K562 (cell line): Measurements from ENCODE around the gene KIAA1958. TPM values are rescaled to one million over a fixed set of nuclear protein-coding genes. Genes with fewer than 3 reads are reported as not detected.
A peak's percentile ranks its signal among the peaks of the same experiment; 100 is the strongest.

Experiments
- ARID1B ChIP-seq: fragments of 450-650 bp; IDR thresholded peaks from 2 replicates; pipeline ENCODE4 v1.6.1; 2016; ENCODE audit warnings: antibody characterized with exemption, mild to moderate bottlenecking, inconsistent platforms
- CREB1 ChIP-seq, 2 experiments: sonication (generic) in 1 of 2; formaldehyde crosslinking in 1 of 2; IDR thresholded peaks; 2 replicates each; pipeline versions ENCODE4 v1.6.1 to v1.8.0; 2012 to 2022; ENCODE audit warnings: inconsistent platforms in 1 of 2, mild to moderate bottlenecking in 1 of 2, missing genetic modification reagents in 1 of 2, moderate library complexity in 1 of 2
- ERF ChIP-seq: fragments of 450-650 bp; formaldehyde crosslinking; IDR thresholded peaks from 2 replicates; pipeline ENCODE4 v1.4.0; 2020; ENCODE audit warnings: mild to moderate bottlenecking, mixed read lengths
- FOXK2 ChIP-seq, 2 experiments: fragments of 450-650 bp; IDR thresholded peaks in 1 of 2; conservative IDR thresholded peaks in 1 of 2; 2 replicates each; pipeline ENCODE4 v1.6.1; 2016; ENCODE audit warnings: low read depth in 2 of 2, mild to moderate bottlenecking in 1 of 2
- GTF2E2 ChIP-seq: fragments of 200-800 bp; sonication (Bioruptor generic); IDR thresholded peaks from 2 replicates; pipeline ENCODE4 v1.6.1; 2016; ENCODE audit warnings: missing genetic modification characterization, missing compliant biosample characterization
- MAZ ChIP-seq, 2 experiments: fragments of 450-650 bp in 1 of 2; sonication (generic) in 1 of 2; formaldehyde crosslinking; IDR thresholded peaks in 1 of 2; conservative IDR thresholded peaks in 1 of 2; 2 replicates each; pipeline versions ENCODE4 v1.4.0 to v1.5.0; 2020; ENCODE audit warnings: mild to moderate bottlenecking in 1 of 2, missing genetic modification reagents in 1 of 2
- NR4A1 ChIP-seq, 2 experiments: fragments of 250-450 bp in 1 of 2; fragments of 450-650 bp in 1 of 2; sonication (Bioruptor Pico) in 1 of 2; IDR thresholded peaks; 2 replicates each; pipeline versions ENCODE4 v1.4.0 to v1.6.1; 2016 to 2020; ENCODE audit warnings: mild to moderate bottlenecking in 2 of 2, missing compliant biosample characterization in 1 of 2, missing genetic modification characterization in 1 of 2, moderate library complexity in 1 of 2
- POLR2AphosphoS2 ChIP-seq: IDR thresholded peaks from 2 replicates; pipeline ENCODE4 v1.6.1; 2012; ENCODE audit warnings: low read length, improper control_type of control experiment
- SLC30A9 ChIP-seq: fragments of 250-450 bp; sonication (Bioruptor Pico); IDR thresholded peaks from 2 replicates; pipeline ENCODE4 v1.8.0; 2022; ENCODE audit warnings: mild to moderate bottlenecking, moderate library complexity
- STAG1 ChIP-seq: sonication (generic); formaldehyde crosslinking; IDR thresholded peaks from 2 replicates; pipeline ENCODE4 v1.5.0; 2020; ENCODE audit warnings: missing genetic modification reagents, borderline replicate concordance
- TBP ChIP-seq: optimal IDR thresholded peaks from 2 replicates; pipeline ENCODE3; 2011; ENCODE audit warnings: low read depth, low read length, improper control_type of control experiment
- ZBTB7A ChIP-seq: IDR thresholded peaks from 2 replicates; pipeline ENCODE4 v1.6.1; 2011; ENCODE audit warnings: low read depth, mild to moderate bottlenecking, low read length, moderate library complexity, borderline replicate concordance; ENCODE audit not compliant: control insufficient read depth
- polyA plus RNA-seq, 8 experiments: library from polyadenylated mRNA; depleted of rRNA in 4 of 8; stranded (reverse) in 5 of 8; unstranded in 3 of 8; fragments of >200 nt; fragmentation: Nextera tagmentation in 2 of 8; fragmentation: Illumina TruSeq in 1 of 8; extraction: Ambion mirVana in 2 of 8; extraction: Trizol in 1 of 8; gene quantifications; 2 replicates each; pipeline versions ENCODE4 v1.2.1 to v1.2.3, GENCODE V29; 2011 to 2014; ENCODE audit warnings: inconsistent platforms in 1 of 8, missing spikeins in 1 of 8
- total RNA-seq, 7 experiments: library from RNA; depleted of rRNA in 6 of 7; stranded (reverse); fragments of >200 nt in 6 of 7; fragmentation: Illumina TruSeq in 2 of 7; extraction: Trizol in 2 of 7; gene quantifications; 2 replicates each; pipeline versions ENCODE4 v1.2.1 to v1.2.3, GENCODE V29; 2011 to 2021; ENCODE audit warnings: low replicate concordance in 1 of 7
- TF ChIP-seq, protein P1 (sequence below): fragments of 450-650 bp; formaldehyde crosslinking; IDR thresholded peaks from 2 replicates; pipeline ENCODE4 v1.4.0; 2020; ENCODE audit warnings: mild to moderate bottlenecking, mixed read lengths
- TF ChIP-seq, protein P2 (sequence below): fragments of 450-650 bp; IDR thresholded peaks from 2 replicates; pipeline ENCODE4 v1.7.1; 2018; ENCODE audit warnings: mild to moderate bottlenecking, low read depth; ENCODE audit not compliant: partially characterized antibody
- TF ChIP-seq, protein P3 (sequence below): fragments of 450-650 bp; conservative IDR thresholded peaks from 2 replicates; pipeline ENCODE4 v1.6.1; 2016; ENCODE audit warnings: missing genetic modification characterization, low read depth, mild to moderate bottlenecking, missing compliant biosample characterization, moderate library complexity
- TF ChIP-seq, protein P4 (sequence below), 3 experiments: fragments of 200-800 bp in 1 of 3; sonication (Bioruptor generic) in 1 of 3; sonication (generic) in 1 of 3; formaldehyde crosslinking in 1 of 3; IDR thresholded peaks; 2 replicates each; pipeline versions ENCODE4 v1.6.1 to v1.8.0; 2016 to 2022; ENCODE audit warnings: mild to moderate bottlenecking in 2 of 3, missing compliant biosample characterization in 2 of 3, missing genetic modification characterization in 2 of 3, missing genetic modification reagents in 1 of 3
- TF ChIP-seq, protein P5 (sequence below): sonication (generic); formaldehyde crosslinking; IDR thresholded peaks from 2 replicates; pipeline ENCODE4 v1.8.0; 2022; ENCODE audit warnings: mild to moderate bottlenecking, low read depth, missing genetic modification reagents

KIAA1958 gene
- total and polyA plus RNA-seq, 9 of the 15 experiments (the other 6 are each of a cell fraction or from before 2014, with no cell fraction given), result 1.1 to 16.0 (median 10.1) TPM

DNA sequence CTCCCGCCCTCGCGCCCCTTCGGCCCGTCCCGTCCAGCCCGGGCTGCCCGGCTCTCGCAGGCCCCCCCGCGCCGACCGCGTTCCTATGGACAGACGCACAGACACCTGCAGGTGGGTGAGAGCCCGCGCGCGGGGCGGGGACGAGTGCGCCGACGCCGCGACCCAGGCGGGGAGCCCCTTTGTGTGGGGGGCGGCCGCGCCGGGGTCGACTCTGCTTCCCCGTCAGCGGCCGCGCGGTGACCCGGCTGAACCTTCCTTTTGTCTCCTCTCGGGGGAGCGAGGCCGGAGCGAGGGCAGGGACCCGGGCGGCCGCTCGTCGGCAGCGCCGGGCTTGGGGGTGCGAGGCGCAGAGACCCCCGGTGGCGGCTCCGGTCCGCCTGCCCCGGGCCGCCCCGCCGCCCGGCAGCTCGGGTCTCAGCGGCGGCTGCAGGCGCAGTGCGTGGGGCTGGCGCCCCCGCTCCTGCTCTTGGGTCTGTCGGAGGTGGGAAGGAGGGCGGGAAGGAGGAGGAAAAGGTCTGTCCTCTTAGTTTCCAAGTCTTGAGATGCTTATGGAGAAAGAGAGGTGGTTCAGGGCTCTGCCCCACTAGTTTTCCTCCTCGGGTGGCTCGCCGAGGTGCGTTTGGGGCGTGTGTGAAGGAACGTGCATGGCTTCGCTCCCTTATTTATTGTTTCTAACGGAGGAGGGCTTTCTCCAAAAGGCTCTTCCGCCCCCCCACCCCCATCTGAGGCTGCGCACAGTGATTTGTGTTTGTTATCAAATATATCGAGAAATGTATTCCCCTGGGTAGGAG lies 576 bp downstream of the KIAA1958 start (continued):
- TF ChIP-seq, protein P1, sequence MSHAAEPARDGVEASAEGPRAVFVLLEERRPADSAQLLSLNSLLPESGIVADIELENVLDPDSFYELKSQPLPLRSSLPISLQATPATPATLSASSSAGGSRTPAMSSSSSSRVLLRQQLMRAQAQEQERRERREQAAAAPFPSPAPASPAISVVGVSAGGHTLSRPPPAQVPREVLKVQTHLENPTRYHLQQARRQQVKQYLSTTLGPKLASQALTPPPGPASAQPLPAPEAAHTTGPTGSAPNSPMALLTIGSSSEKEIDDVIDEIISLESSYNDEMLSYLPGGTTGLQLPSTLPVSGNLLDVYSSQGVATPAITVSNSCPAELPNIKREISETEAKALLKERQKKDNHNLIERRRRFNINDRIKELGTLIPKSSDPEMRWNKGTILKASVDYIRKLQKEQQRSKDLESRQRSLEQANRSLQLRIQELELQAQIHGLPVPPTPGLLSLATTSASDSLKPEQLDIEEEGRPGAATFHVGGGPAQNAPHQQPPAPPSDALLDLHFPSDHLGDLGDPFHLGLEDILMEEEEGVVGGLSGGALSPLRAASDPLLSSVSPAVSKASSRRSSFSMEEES (CRISPR knock-in tag), result no peak
- TF ChIP-seq ZBTB7A (peak; percentile 94; the same call in 1 of the 2 replicates), CREB1 (IDR thresholded peaks at IDR 0.05) (no peak), CREB1 (CRISPR knock-in tag; IDR thresholded peaks at IDR 0.05) (no peak), GTF2E2 (tag) (no peak), NR4A1 (CRISPR knock-in tag; IDR thresholded peaks at IDR 0.05) (peak; percentile 62; the same call in 1 of the 2 replicates), NR4A1 (tag; IDR thresholded peaks at IDR 0.05) (0 out of 2 replicates have a peak, but pooled peaks have one; percentile 51), ARID1B (no peak), ERF (CRISPR knock-in tag) (0 out of 2 replicates have a peak, but pooled peaks have one; percentile 36), FOXK2 (conservative IDR thresholded peaks at IDR 0.05 in 1 of 2, IDR thresholded peaks at IDR 0.05 in 1 of 2; ENCODE audit: low read depth in 2 of 2) (peak in 1 of 2 experiments; percentile 43; a peak in 1 of 4 replicates), STAG1 (no peak), TBP (no peak), POLR2AphosphoS2 (no peak), SLC30A9 (CRISPR knock-in tag) (no peak), MAZ (CRISPR knock-in tag; conservative IDR thresholded peaks at IDR 0.05 in 1 of 2, IDR thresholded peaks at IDR 0.05 in 1 of 2) (peak in 1 of 2 experiments; percentile 74; a peak in 2 of 4 replicates)
- TF ChIP-seq, protein P2, sequence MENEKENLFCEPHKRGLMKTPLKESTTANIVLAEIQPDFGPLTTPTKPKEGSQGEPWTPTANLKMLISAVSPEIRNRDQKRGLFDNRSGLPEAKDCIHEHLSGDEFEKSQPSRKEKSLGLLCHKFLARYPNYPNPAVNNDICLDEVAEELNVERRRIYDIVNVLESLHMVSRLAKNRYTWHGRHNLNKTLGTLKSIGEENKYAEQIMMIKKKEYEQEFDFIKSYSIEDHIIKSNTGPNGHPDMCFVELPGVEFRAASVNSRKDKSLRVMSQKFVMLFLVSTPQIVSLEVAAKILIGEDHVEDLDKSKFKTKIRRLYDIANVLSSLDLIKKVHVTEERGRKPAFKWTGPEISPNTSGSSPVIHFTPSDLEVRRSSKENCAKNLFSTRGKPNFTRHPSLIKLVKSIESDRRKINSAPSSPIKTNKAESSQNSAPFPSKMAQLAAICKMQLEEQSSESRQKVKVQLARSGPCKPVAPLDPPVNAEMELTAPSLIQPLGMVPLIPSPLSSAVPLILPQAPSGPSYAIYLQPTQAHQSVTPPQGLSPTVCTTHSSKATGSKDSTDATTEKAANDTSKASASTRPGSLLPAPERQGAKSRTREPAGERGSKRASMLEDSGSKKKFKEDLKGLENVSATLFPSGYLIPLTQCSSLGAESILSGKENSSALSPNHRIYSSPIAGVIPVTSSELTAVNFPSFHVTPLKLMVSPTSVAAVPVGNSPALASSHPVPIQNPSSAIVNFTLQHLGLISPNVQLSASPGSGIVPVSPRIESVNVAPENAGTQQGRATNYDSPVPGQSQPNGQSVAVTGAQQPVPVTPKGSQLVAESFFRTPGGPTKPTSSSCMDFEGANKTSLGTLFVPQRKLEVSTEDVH, result no peak
- TF ChIP-seq, protein P3, sequence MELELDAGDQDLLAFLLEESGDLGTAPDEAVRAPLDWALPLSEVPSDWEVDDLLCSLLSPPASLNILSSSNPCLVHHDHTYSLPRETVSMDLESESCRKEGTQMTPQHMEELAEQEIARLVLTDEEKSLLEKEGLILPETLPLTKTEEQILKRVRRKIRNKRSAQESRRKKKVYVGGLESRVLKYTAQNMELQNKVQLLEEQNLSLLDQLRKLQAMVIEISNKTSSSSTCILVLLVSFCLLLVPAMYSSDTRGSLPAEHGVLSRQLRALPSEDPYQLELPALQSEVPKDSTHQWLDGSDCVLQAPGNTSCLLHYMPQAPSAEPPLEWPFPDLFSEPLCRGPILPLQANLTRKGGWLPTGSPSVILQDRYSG (tag), result no peak
- TF ChIP-seq, protein P4, sequence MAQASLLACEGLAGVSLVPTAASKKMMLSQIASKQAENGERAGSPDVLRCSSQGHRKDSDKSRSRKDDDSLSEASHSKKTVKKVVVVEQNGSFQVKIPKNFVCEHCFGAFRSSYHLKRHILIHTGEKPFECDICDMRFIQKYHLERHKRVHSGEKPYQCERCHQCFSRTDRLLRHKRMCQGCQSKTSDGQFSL (CRISPR knock-in tag; IDR thresholded peaks at IDR 0.05), result peak; percentile 93
- TF ChIP-seq, protein P4 (tag; IDR thresholded peaks at IDR 0.05), result peak in 1 of 2 experiments; percentile 91; a peak in 2 of 4 replicates
- TF ChIP-seq, protein P5, sequence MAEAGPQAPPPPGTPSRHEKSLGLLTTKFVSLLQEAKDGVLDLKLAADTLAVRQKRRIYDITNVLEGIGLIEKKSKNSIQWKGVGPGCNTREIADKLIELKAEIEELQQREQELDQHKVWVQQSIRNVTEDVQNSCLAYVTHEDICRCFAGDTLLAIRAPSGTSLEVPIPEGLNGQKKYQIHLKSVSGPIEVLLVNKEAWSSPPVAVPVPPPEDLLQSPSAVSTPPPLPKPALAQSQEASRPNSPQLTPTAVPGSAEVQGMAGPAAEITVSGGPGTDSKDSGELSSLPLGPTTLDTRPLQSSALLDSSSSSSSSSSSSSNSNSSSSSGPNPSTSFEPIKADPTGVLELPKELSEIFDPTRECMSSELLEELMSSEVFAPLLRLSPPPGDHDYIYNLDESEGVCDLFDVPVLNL (CRISPR knock-in tag), result no peak
